Measurements from ENCODE around the gene SCNN1G. TPM values are rescaled to one million over a fixed set of nuclear protein-coding genes. Genes with fewer than 3 reads are reported as not detected.
"Not testable (repeated sequence)": the region's sequence is repeated elsewhere in the genome, so short reads cannot be mapped to it uniquely, and the experiment has no call there.

The SCNN1G gene, protein sequence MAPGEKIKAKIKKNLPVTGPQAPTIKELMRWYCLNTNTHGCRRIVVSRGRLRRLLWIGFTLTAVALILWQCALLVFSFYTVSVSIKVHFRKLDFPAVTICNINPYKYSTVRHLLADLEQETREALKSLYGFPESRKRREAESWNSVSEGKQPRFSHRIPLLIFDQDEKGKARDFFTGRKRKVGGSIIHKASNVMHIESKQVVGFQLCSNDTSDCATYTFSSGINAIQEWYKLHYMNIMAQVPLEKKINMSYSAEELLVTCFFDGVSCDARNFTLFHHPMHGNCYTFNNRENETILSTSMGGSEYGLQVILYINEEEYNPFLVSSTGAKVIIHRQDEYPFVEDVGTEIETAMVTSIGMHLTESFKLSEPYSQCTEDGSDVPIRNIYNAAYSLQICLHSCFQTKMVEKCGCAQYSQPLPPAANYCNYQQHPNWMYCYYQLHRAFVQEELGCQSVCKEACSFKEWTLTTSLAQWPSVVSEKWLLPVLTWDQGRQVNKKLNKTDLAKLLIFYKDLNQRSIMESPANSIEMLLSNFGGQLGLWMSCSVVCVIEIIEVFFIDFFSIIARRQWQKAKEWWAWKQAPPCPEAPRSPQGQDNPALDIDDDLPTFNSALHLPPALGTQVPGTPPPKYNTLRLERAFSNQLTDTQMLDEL
- polyA plus RNA-seq (2013, experiment 1 of 2; ENCODE audit: insufficient read length): not detected
- polyA plus RNA-seq (2013, experiment 2 of 2; ENCODE audit: insufficient read length): not detected

DNA sequence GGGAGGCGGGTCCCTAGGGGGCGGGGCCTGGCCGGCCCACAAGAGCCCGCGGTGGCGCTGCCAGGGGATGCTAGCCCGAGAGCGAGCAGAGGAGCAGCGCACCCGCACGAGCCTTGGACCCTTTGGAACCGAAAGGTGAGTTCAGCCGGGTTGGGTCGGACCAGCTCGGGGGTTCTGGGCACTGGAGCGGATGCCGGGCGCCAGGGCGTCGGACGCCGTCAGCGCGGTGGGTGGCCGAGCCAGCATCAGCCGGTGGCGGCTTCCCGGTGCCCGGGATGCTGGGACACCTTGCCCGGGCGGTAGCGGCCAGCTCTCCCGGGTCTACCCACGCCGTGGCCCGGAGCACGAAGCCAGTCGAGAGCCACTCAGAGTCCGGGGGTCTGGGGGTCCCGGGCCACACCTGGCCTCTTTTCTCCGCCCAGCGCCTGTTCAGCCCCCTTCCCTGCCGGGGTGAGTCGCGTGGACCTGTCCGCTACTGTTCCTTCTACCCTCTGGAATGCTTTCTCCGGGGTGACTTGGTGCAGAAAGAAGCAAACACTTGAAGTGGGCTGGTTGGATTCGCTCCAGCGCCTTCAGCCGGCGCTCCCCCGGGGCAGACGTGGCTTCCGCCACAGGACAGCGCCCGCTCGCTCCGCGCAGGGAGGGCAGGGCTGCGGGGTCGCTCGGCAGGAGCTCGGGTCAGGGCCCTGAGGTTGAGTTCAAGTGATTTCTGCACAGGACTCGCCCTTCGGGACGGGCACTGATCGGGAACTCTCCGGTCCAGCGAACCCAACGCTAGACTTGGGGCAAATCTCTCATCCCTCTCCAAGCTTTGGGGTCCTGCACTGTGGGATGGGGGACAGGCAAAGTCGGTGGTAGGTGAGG lies at the start of gene SCNN1G:
TSS of gene SCNN1G (plus strand) at position 67 of the 864 bp plus-strand sequence. CDS start 3,527 bp downstream, outside the sequence.
- no peak for DNase-seq

DNA sequence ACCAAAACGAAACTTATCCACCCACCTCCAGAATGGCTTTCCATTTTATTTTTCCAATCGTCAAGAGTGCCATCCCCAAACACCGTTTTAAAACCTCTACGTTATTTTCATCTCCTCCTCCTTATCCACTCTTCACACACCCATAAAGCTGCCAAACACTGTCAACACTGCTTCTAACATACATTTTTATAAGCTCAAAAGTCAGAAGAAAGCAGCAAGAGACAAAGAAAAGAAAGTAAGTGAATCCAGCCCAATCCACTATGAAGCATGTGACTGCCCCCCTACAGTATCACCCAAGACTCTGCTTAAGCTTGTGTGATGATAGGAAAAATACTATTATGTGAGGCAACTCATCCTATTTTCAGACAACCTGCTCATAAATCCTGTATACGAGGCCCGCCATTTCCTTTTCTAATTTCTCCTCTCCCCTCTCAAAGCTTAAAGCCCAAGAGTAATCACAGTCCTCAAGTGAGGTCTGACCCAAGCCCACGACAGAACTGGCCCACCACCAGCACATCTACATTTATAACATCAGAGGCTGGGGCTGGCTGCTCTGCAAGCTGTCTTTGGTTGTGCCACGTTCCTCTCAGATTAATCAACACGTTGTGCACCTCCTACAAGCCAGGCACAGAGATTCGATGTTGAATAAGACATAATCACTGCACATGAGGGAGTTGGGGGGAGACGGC lies 49.6 kb upstream of the SCNN1G start:
- peak; percentile 64 for DNase-seq

DNA sequence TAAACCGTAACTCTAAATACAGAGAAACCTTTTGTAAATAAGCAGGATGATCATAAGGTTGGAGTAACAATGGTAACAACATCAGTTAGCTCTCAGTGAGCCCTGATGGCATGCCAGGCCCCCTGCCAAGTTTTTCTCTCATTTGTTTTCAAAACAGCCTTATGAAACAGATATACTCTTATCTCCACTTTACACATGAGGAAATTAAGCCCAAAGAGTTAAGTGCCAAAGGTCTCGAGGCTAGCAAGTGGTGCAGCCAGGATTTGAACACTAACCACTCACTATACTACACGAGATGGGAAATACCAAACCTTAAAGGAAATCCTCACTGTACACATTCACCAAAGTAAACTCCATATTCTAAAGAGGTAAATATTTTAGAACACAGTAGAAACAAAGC lies 48.3 kb upstream of the SCNN1G start:
- no peak for DNase-seq

DNA sequence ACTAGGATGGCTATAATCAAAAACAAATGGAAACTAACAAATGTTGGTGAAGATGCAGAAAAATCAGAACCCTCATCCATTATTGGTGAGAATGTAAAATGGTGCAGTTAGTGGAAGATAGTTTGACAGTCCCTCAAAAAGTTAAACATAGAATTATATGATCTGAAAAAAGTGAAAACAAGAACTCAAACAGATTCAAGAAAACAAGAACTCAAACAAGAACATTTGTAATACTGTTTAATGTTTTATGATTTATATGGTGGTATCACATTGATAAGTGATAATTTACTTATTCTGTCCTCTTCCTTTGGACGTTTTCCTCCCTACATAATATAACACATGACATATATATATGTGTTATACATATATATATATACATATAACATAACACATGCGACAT lies 45.3 kb upstream of the SCNN1G start:
- DNase-seq: no peak

DNA sequence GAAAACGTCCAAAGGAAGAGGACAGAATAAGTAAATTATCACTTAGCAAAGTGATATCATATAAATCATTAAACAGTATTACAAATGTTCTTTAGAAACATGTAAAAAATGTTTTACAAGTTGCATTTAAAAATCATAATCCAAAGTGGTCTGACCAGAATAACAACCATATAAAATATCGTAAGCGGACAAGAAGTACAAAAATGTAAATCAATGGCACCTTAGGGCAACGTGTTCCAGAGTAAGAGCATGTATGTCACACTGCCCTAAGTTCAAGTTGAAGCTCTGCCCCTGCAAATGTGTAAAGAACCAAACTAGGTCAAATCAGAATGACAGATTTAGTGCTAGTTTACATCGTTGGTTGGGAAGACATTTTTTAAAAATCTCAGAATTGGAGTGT lies 44.7 kb upstream of the SCNN1G start:
- DNase-seq: no peak

DNA sequence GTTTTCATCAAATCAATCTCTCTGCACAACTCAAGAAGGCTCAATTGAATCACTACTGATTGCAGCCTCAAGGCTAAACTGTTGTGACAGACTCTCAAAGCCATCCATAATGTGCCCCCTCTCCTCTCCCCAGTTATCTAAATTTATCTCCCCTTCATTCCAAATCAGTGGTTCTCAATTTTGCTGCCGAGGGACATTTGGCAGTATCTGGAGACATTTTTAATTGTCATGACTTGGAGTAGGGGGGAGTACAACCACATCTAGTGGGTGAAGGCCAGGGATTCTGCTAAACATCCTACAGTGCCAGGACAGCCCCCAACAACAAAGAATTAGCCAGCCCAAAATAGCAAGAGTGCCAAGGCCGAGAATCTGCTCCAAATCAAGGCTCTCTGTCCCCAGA lies 42.4 kb upstream of the SCNN1G start:
- DNase-seq: no peak

DNA sequence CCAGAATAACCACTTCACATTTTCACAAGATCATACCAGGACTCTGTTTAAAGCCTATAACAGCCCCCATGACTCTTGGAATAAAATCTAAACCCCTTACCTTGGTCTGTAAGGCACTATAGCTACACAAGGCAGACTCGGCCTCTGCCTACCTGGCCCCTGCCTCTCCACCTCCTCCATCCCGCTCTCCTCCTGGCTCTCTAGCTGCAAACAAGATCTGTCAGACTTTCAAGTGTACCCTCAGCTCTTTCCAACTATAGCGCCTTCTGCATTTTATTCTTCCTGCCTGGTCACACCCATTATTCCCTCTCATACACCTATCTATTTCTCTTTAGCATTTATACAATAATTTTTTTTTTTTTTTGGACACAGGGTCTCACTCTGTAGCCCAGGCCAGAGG lies 41.5 kb upstream of the SCNN1G start:
- DNase-seq: no peak

DNA sequence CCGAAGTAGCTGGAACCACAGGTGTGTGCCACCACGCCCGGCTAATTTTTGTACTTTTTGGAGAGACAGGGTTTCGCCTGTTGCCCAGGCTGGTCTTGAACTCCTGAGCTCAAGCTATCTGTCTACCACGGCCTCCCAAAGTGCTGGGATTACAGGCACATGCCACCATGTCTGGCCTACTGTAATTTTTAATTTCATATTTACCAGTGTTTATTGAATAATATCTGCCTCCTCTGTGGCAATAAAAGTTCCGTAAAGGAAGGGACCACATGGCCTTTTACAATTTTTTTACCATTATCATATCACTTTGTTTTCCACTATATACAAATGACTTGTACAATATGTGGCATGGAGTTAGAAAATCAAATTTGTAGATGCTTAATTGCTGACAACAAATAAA lies 41.0 kb upstream of the SCNN1G start:
- DNase-seq: no peak

DNA sequence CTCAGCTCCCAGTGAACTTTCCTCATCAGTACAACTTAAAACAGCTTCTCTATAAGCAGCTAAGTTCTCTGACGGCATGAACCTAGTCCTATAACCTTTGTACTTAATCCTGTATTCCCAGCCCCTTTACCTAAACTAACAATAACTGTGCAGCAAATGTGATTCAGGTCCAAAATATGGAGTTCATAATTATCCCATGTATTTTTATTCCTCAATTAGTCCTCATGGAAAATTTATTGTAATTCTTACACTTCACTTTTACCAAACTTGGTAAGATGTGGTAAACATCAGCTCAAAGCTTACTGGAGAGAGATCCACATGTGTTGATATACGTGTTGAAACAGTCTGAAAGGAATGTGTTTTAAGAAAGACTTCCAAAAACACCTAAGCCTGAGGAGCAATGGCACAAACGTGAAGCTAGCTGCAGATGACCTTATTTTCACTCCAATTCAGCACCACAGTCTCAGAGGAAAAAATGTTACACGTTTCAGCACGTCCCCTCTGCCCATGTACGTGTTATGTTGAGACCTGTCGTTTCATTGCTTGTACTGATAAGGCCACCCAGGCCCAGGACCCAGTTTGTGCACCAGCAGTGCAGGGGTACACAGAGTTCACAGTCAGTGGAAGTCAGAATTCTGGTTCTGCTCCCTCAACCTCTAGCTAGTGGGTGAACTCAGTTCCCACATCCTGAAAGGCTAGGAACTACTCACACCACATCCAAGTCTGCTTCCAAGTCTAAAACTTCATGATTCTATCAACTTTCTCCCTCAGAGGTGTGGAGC lies 40.4 kb upstream of the SCNN1G start:
- DNase-seq: no peak

DNA sequence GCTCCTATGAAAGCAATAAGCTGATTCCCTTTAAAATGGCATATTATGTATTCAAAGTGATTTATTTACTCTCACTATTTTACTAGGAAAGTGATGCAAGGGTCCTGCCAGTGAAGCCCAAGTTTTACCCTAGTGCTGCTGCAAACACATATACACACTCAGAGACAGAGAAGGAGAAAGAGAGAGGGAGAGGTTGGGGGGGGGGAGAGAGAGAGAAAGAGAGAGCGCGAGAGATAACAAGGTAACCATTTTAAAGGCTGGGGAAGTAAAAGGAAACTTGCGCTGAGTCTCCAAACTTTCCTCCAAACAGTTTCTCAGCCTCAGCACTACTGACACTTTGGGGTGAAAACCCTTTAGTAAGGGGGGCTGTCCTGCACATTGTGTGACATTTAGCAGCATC lies 39.2 kb upstream of the SCNN1G start:
- DNase-seq: no peak

DNA sequence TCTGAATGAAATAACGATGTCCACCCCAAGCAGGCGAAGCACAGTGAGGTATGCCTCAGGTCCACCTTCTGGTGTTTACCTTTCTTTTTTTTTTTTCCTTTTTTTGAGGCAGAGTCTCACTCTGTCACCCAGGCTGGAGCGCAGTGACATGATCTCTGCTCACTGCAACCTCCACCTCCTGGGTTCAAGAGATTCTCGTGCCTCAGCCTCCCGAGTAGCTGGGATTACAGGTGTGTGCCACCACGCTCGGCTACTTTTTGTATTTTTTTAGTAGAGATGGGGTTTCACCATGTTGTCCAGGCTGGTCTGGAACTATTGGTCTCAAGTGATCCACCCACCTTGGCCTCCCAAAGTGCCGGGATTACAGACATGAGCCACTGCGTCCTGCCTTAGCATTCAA lies 38.2 kb upstream of the SCNN1G start:
- not testable (repeated sequence) for DNase-seq

DNA sequence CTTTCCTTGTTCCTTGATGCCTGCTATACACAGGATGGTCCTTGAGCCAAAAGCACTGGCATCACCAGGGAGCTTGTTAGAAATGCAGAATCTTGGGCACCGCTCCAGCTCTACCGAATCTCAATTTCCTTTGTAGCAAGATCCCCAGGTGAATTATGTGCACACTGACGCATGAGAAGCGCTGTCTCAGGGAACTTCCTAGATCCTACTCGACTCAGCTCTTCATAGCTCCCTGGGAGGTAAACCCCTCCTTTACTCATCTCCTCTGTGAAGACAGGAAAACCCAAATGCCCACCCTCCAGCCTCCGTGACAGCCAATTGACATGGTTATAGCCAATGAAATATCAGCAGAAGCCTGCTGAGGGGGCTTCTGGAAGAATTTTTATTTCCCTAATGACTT lies 37.4 kb upstream of the SCNN1G start:
- DNase-seq: no peak

DNA sequence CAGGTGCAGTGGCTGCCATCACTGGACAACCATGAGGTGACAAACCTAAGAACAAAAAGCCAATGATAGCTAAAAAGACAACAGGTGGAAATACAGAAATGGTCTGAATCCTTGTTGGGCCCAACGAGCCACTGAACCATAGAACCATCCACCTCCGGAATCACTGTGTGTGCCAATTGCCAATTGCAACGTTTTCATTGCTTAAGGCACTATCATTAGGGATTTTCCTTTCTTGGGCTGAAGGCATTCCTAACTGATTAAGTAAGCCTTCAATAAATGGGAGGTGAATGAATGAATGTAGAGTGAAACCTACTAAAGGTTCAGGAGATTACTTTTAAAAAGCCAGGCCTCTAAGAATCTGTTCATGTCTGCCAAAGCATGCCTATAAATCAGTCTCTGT lies 36.9 kb upstream of the SCNN1G start:
- peak; percentile 44 for DNase-seq

DNA sequence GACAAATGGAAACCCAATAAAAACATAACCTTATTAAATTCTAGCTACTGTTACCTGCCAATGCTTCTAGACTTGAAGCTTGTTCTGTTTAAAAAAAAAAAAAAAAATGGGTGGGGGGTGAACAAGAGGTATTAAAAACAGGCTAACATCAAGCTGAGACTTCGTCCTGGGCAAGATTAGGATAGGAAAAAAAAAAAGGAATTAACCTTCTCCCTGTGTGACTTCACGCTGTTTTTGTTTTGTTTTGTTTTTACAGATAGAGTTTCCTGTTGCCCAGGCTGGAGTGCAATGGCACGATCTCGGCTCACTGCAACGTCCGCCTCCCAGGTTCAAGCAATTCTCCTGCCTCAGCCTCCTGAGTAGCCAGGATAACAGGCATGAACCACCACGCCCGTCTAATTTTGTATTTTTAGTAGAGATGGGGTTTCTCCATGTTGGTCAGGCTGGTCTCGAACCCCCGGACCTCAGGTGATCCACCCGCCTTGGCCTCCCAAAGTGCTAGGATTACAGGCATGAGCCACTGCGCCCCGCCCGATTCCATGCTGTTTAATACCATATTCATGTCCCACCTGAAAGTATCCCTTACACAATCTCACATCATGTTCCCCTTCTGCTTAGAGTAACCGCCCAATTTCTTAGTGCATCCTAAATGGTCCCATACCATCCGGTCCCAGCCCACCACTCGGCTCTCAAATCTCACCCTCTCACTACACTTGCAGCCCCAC lies 35.5 kb upstream of the SCNN1G start:
- no peak for DNase-seq

DNA sequence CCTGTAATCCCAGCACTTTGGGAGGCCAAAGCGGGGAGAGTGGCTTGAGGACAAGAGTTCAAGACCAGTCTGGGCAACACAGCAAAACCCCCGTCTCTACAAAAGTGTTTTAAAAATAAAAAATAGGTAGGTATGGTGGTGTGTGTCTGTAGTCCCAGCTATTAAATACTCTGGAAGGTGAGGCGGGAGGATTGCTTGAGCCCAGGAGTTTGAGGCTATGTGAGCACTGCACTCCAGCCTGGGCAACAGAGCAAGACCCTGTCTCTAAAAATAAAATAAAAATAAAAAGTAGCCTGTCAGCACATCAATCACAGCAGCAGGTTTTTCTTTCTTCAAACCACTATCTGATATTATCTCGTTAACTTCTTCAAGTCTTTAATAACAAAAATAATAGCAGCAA lies 34.9 kb upstream of the SCNN1G start:
- DNase-seq: no peak

DNA sequence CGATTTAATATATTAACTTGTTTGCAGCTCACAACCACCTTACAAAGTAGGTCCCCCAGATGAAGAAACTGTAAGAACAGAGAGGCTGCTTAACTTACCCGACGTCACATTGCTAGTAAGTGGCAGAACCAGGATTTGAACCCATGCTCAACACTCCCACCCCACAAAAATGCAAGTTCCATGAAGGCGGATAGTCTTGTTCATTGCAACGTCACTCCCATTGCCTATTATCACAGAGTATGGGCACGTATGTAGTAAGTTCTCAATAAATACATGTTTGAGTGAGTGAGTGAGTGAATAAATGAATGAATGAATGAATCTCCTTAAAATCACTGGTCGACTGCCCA lies 34.4 kb upstream of the SCNN1G start:
- no peak for DNase-seq

DNA sequence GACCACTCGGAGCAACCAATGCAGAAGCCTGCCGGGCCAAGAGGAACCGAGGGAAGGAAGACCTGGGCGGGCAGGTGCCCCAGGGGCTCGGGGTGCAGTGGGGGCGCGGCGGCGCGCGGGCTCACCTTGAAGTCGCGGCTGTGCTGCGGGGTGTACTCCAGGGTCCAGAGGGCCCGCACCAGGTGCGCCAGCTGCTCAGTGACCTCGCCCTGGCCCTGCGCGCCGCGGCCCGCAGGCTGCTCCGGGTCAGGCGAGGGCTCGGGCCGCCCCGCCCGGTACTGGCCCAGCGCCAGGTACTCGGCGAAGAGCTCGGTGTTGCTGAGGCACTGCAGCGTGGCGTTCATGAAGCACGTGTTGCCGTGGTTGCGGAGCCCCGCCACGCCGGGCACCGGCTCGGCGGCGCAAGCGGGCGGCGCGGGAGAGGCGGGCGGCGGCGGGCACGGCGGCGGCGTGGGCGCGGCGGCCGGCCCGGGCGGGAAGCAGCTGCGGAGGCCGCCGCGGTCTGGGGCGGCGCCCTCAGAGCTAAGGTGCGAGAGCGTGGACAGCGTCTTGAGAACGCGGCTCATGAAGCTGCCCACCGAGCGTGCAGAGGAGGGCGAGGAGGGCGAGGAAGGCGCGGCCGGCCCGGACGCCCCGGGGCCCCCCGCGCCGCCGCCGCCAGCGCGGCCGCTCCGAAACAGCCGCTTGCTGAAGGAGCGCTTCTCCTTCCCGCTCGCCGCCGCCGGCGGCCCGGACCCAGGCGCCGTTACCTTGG lies 33.9 kb upstream of the SCNN1G start:
- peak; percentile 52 for DNase-seq

DNA sequence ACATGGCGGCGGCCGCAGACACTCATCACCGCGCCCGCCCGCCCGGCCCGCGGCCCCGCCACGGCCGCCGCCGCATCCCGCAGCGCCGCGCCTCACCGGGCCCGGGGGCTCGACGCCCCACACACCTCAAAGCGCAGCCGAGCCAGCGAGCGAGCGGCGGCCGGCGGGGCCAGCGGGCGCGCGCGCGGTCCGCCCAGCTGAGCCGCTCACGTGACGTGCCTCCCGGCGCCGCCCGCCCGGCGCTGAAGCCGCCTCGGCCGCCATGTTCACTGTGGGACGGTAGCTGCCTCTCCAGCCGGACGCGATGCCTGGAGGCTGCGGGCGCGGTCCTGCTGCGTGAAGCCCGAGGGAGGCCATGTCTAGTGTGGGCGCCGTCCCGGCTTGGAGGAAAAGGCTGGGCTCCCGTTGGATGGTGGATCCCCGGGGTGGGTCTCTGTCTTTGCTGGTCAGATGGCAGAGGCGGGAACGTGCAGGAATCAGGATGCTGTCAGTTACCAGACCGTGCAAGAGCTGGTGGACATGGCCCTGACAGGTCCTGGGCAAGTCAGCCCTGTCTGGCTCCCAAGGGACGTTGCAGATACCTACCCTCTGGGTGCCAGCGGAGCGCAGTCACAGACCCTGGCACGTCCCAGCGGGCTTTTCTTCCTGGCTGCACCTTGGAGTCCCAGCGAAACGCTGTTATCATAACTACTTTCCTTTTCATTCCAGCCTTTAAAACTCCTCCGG lies 33.1 kb upstream of the SCNN1G start, which contains the start of gene USP31:
TSS of gene USP31 (minus strand) at position 186 of the 726 bp plus-strand sequence. CDS start at position 4, 182 bp downstream.
- DNase-seq: peak; percentile 96

DNA sequence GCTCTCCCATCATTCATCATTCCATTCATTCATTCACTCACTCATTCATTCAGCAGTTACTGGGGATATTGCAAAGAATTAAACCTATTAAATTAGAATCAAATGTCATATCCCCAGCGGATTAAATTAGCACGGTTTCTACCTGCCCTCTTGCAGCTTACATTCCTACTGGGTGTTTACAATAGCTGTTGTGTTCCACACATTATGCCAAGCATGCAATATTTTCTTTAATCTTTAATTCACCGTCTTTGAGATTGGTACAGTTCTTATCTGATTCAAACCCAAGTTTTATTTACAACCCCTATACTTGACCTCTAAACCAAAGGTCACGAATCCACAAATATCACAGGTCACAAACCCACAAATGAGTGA lies 32.6 kb upstream of the SCNN1G start:
- DNase-seq: no peak
